GM21360 (cell line): ENCODE results near the gene AAK1.
A peak's percentile ranks its signal among the peaks of the same experiment; 100 is the strongest.

Source experiments
- ATAC-seq: cut with Tn5 transposase; IDR thresholded peaks from one replicate; pipeline ENCODE4 v1.9.1; 2021; ENCODE audit warnings: mild to moderate bottlenecking, moderate library complexity; ENCODE audit not compliant: unreplicated experiment

Gene AAK1

GRCh38 chr2:69499242-69499641, 144.3 kb downstream of the AAK1 start:
- peak; percentile 52 for ATAC-seq

GRCh38 chr2:69495861-69496260, 147.7 kb downstream of the AAK1 start:
- ATAC-seq = no peak

GRCh38 chr2:69495008-69495407, 148.5 kb downstream of the AAK1 start:
- ATAC-seq = no peak

- no peak for ATAC-seq
Observed at GRCh38 chr2:69494126-69494525, 149.4 kb downstream of the AAK1 start.

GRCh38 chr2:69493268-69493667, 150.3 kb downstream of the AAK1 start:
- no peak for ATAC-seq

GRCh38 chr2:69491864-69492263, 151.7 kb downstream of the AAK1 start:
- ATAC-seq = no peak

GRCh38 chr2:69490486-69490885, 153.1 kb downstream of the AAK1 start:
- no peak for ATAC-seq

- no peak for ATAC-seq
Observed at GRCh38 chr2:69489793-69490192, 153.7 kb downstream of the AAK1 start.

- no peak for ATAC-seq
Observed at GRCh38 chr2:69483696-69484095, 159.8 kb downstream of the AAK1 start.

- no peak for ATAC-seq
Observed at GRCh38 chr2:69483024-69483423, 160.5 kb downstream of the AAK1 start.

GRCh38 chr2:69482471-69482870, 161.1 kb downstream of the AAK1 start:
- ATAC-seq = no peak

GRCh38 chr2:69481421-69481820, 162.1 kb downstream of the AAK1 start:
- ATAC-seq = no peak

- ATAC-seq = no peak
Observed at GRCh38 chr2:69477627-69478026, 165.9 kb downstream of the AAK1 start.

- no peak for ATAC-seq
Observed at GRCh38 chr2:69474688-69475087, 168.9 kb downstream of the AAK1 start.

- ATAC-seq = no peak
Observed at GRCh38 chr2:69471793-69472192, 171.7 kb downstream of the AAK1 start.

- no peak for ATAC-seq
Observed at GRCh38 chr2:69470911-69471310, 172.6 kb downstream of the AAK1 start.

- ATAC-seq = no peak
Observed at GRCh38 chr2:69469784-69470183, 173.8 kb downstream of the AAK1 start.

- no peak for ATAC-seq
Observed at GRCh38 chr2:69469375-69469774, 174.2 kb downstream of the AAK1 start.

GRCh38 chr2:69466728-69467127, 176.8 kb downstream of the AAK1 start:
- no peak for ATAC-seq

GRCh38 chr2:69465513-69466456, 177.8 kb downstream of the AAK1 start:
- no peak for ATAC-seq

- no peak for ATAC-seq
Observed at GRCh38 chr2:69464575-69464974, 179.0 kb downstream of the AAK1 start.

- no peak for ATAC-seq
Observed at GRCh38 chr2:69462780-69463179, 180.8 kb downstream of the AAK1 start.

- ATAC-seq = no peak
Observed at GRCh38 chr2:69461404-69461803, 182.1 kb downstream of the AAK1 start.
